ENCODE measurements around the gene ABCB8.
A peak's percentile ranks its signal among the peaks of the same experiment; 100 is the strongest.

Gene ABCB8

GRCh38 chr7:150992051-150992640, 36.1 kb upstream of the ABCB8 start:
- in situ Hi-C loops (cut with HindIII; ENCODE audit: low pct_unique_long_range_greater_than_20kb, low sequenced_read_pairs): no loop called here
- TF ChIP-seq JUND (IDR thresholded peaks at IDR 0.05; ENCODE audit: low read depth): no peak
- DNase-seq (ENCODE audit: low read depth in 1 of 2, low spot score in 1 of 2): no peak

GRCh38 chr7:150992833-150993302, 35.4 kb upstream of the ABCB8 start:
- in situ Hi-C loops (cut with HindIII; ENCODE audit: low pct_unique_long_range_greater_than_20kb, low sequenced_read_pairs): no loop called here
- TF ChIP-seq JUND (IDR thresholded peaks at IDR 0.05; ENCODE audit: low read depth): no peak
- peak in 1 of 2 experiments; percentile 47 for DNase-seq (ENCODE audit: low read depth in 1 of 2, low spot score in 1 of 2)

GRCh38 chr7:150993511-150993910, 34.7 kb upstream of the ABCB8 start:
- TF ChIP-seq JUND (IDR thresholded peaks at IDR 0.05; ENCODE audit: low read depth): no peak
- in situ Hi-C loops (cut with HindIII; ENCODE audit: low pct_unique_long_range_greater_than_20kb, low sequenced_read_pairs): no loop called here
- DNase-seq (ENCODE audit: low read depth in 1 of 2, low spot score in 1 of 2): no peak

DNA sequence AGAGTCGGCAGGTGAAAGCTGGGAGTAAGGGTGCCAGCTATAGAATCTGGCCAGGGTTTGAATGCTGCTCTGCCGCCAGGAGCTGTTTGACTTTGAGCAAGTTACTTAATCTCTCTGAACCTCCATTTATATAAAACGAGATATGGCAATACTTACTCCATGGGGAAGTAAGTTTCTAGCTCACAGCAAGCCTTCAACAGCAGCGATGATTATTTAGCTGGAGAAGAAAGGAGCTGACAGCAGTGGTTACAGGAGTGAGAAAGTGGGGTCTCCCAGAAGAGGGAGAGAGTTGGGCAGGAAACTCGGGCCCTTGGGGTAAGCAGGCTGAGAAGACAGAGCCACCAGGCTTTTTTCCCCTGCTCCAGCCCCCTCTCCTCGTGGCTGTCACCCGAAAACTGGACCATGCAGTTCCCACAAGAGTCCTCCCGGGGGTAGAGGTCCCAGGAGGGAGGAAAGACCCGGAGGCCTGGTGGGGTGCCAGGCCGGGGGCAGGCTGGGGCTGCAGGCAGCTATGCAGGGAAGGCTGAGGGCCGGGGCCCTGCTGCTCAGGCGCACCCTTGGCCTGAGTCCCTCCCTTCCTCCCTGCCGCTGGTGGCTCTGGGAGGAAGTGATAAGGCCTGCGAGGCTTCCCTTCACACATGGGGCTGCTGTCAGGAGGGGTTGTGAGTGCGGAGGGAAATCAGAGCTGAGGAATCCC, 34.0 kb upstream of the ABCB8 start:
- DNase-seq (ENCODE audit: low read depth in 1 of 2, low spot score in 1 of 2): no peak
- no peak for TF ChIP-seq JUND (IDR thresholded peaks at IDR 0.05; ENCODE audit: low read depth)
- in situ Hi-C loops (cut with HindIII; ENCODE audit: low pct_unique_long_range_greater_than_20kb, low sequenced_read_pairs): no loop called here

- in situ Hi-C loops (cut with HindIII; ENCODE audit: low pct_unique_long_range_greater_than_20kb, low sequenced_read_pairs): no loop called here
- no peak for TF ChIP-seq JUND (IDR thresholded peaks at IDR 0.05; ENCODE audit: low read depth)
- DNase-seq (ENCODE audit: low read depth in 1 of 2, low spot score in 1 of 2): no peak
Measured at GRCh38 chr7:150994838-150995510, 33.3 kb upstream of the ABCB8 start.

GRCh38 chr7:150996376-150997074, 31.7 kb upstream of the ABCB8 start:
- TF ChIP-seq JUND (IDR thresholded peaks at IDR 0.05; ENCODE audit: low read depth): no peak
- in situ Hi-C loops (cut with HindIII; ENCODE audit: low pct_unique_long_range_greater_than_20kb, low sequenced_read_pairs): no loop called here
- no peak for DNase-seq (ENCODE audit: low read depth in 1 of 2, low spot score in 1 of 2)

GRCh38 chr7:150997075-150997511, 31.2 kb upstream of the ABCB8 start:
- no peak for DNase-seq (ENCODE audit: low read depth in 1 of 2, low spot score in 1 of 2)
- TF ChIP-seq JUND (IDR thresholded peaks at IDR 0.05; ENCODE audit: low read depth): no peak
- in situ Hi-C loops (cut with HindIII; ENCODE audit: low pct_unique_long_range_greater_than_20kb, low sequenced_read_pairs): no loop called here

DNA sequence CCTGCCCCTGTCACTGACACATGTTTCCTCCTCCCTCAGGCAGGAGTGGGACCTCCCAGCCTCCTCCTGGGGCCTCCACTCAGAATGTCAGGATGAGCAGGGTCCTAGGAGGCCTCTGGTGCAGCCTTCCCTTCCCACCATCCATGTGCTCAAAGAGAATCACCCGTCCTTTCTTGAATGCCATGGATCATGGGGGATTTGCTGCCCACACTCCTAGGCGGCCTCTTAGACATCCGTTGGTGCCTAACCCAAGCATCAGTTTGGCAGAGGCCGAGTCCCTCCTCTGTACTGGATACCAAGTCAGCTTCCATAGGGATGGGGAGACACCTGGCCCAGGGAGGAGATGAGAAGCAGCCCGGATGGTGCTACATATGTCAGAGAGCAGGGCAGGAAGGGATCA, 30.4 kb upstream of the ABCB8 start:
- in situ Hi-C loops (cut with HindIII; ENCODE audit: low pct_unique_long_range_greater_than_20kb, low sequenced_read_pairs): no loop called here
- TF ChIP-seq JUND (IDR thresholded peaks at IDR 0.05; ENCODE audit: low read depth): no peak
- no peak for DNase-seq (ENCODE audit: low read depth in 1 of 2, low spot score in 1 of 2)

DNA sequence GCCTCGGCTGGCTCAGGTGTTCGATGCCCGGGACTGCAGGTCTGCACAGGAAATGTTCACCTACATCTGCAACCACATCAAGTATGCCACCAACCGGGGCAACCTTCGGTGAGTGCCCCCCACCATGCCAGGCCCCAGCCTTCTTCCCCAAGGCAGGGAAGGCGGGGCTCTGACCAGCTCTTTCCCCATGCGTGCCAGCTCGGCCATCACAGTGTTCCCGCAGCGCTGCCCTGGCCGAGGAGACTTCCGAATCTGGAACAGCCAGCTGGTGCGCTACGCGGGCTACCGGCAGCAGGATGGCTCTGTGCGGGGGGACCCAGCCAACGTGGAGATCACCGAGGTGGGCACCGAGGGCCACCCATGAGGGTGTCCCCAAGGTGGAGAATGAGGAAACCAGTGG, 29.9 kb upstream of the ABCB8 start:
- no peak for TF ChIP-seq JUND (IDR thresholded peaks at IDR 0.05; ENCODE audit: low read depth)
- in situ Hi-C loops (cut with HindIII; ENCODE audit: low pct_unique_long_range_greater_than_20kb, low sequenced_read_pairs): no loop called here

DNA sequence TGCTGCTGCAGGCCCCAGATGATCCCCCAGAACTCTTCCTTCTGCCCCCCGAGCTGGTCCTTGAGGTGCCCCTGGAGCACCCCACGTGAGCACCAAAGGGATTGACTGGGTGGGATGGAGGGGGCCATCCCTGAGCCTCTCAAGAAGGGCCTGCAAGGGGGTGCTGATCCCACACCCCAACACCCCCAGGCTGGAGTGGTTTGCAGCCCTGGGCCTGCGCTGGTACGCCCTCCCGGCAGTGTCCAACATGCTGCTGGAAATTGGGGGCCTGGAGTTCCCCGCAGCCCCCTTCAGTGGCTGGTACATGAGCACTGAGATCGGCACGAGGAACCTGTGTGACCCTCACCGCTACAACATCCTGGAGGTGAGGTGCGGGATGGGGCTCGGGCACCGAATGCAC, 29.2 kb upstream of the ABCB8 start:
- no peak for TF ChIP-seq JUND (IDR thresholded peaks at IDR 0.05; ENCODE audit: low read depth)
- in situ Hi-C loops (cut with HindIII; ENCODE audit: low pct_unique_long_range_greater_than_20kb, low sequenced_read_pairs): no loop called here
- DNase-seq (ENCODE audit: low read depth in 1 of 2, low spot score in 1 of 2): no peak

More for the DNA sequence above, 29.9 kb upstream of the ABCB8 start:
- no peak for DNase-seq (ENCODE audit: low read depth in 1 of 2, low spot score in 1 of 2)

- in situ Hi-C loops (cut with HindIII; ENCODE audit: low pct_unique_long_range_greater_than_20kb, low sequenced_read_pairs): no loop called here
- no peak for DNase-seq (ENCODE audit: low read depth in 1 of 2, low spot score in 1 of 2)
- no peak for TF ChIP-seq JUND (IDR thresholded peaks at IDR 0.05; ENCODE audit: low read depth)
Measured at GRCh38 chr7:150999497-151000230, 28.6 kb upstream of the ABCB8 start.

- in situ Hi-C loops (cut with HindIII; ENCODE audit: low pct_unique_long_range_greater_than_20kb, low sequenced_read_pairs): no loop called here
- DNase-seq (ENCODE audit: low read depth in 1 of 2, low spot score in 1 of 2): no peak
- TF ChIP-seq JUND (IDR thresholded peaks at IDR 0.05; ENCODE audit: low read depth): no peak
Measured at GRCh38 chr7:151000897-151001495, 27.3 kb upstream of the ABCB8 start.

Data from T47D (cell line).